HepG2 (cell line): ENCODE data around the gene ZNF154. TPM values are rescaled to one million over a fixed set of nuclear protein-coding genes. Genes with fewer than 3 reads are reported as not detected.

Experiments used
- CENPX ChIP-seq: sonication (generic); formaldehyde crosslinking; IDR thresholded peaks from 2 replicates; pipeline ENCODE4 v1.9.0; 2021; ENCODE audit warnings: mild to moderate bottlenecking, missing genetic modification reagents, moderate library complexity
- EHMT2 ChIP-seq: fragments of 200-600 bp; sonication (generic); IDR thresholded peaks from 2 replicates; pipeline ENCODE4 v1.7.0; 2017; ENCODE audit warnings: antibody characterized with exemption, low read depth, low read length, borderline replicate concordance
- FOXK1 ChIP-seq: sonication (generic); formaldehyde crosslinking; IDR thresholded peaks from 2 replicates; pipeline ENCODE4 v1.4.0; 2020; ENCODE audit warnings: low read depth, missing genetic modification reagents, borderline replicate concordance
- KLF12 ChIP-seq: sonication (generic); formaldehyde crosslinking; IDR thresholded peaks from 2 replicates; pipeline ENCODE4 v1.4.0; 2020; ENCODE audit warnings: missing genetic modification reagents, borderline replicate concordance
- RELA ChIP-seq: sonication (generic); formaldehyde crosslinking; IDR thresholded peaks from 2 replicates; pipeline ENCODE4 v1.4.0; 2020; ENCODE audit warnings: missing genetic modification reagents
- SMYD3 ChIP-seq: sonication (generic); formaldehyde crosslinking; IDR thresholded peaks from 2 replicates; pipeline ENCODE4 v1.8.1; 2023; ENCODE audit warnings: mild to moderate bottlenecking, missing genetic modification reagents
- XRCC5 ChIP-seq: fragments of 200-400 bp; formaldehyde crosslinking; optimal IDR thresholded peaks from 2 replicates; pipeline ENCODE3; 2017; ENCODE audit warnings: mild to moderate bottlenecking, low read length
- ZC3H4 ChIP-seq: sonication (generic); formaldehyde crosslinking; IDR thresholded peaks from 2 replicates; pipeline ENCODE4 v1.4.0; 2020; ENCODE audit warnings: missing genetic modification reagents, borderline replicate concordance
- ZFP37 ChIP-seq: sonication (generic); formaldehyde crosslinking; IDR thresholded peaks from 2 replicates; pipeline ENCODE4 v1.4.0; 2020; ENCODE audit warnings: missing genetic modification reagents, borderline replicate concordance
- ZNF33B ChIP-seq: sonication (generic); formaldehyde crosslinking; IDR thresholded peaks from 2 replicates; pipeline ENCODE4 v1.5.1; 2020; ENCODE audit warnings: mild to moderate bottlenecking, missing genetic modification reagents
- ZNF878 ChIP-seq: sonication (generic); formaldehyde crosslinking; IDR thresholded peaks from 2 replicates; pipeline ENCODE4 v1.8.1; 2023; ENCODE audit warnings: mild to moderate bottlenecking, missing genetic modification reagents, moderate library complexity
- polyA plus RNA-seq, 8 experiments: library from polyadenylated mRNA; depleted of rRNA in 3 of 8; stranded (reverse) in 7 of 8; unstranded in 1 of 8; fragments of >200 nt; fragmentation: Illumina TruSeq in 4 of 8; extraction: Trizol in 4 of 8; gene quantifications; 2 replicates each; pipeline versions ENCODE4 v1.2.1 to v1.2.3, GENCODE V29; 2011 to 2016; ENCODE audit warnings: low read depth in 4 of 8, missing spikeins in 1 of 8, mixed read lengths in 1 of 8; ENCODE audit not compliant: insufficient read depth in 1 of 8
- total RNA-seq, 5 experiments: library from RNA; depleted of rRNA; stranded (reverse); fragments of >200 nt; fragmentation: Illumina TruSeq; extraction: Trizol; gene quantifications; 2 replicates each; pipeline ENCODE4 v1.2.3, GENCODE V29; 2016; ENCODE audit warnings: low read depth in 1 of 5
- TF ChIP-seq, protein P1 (sequence below), 2 experiments: sonication (generic) in 1 of 2; formaldehyde crosslinking in 1 of 2; IDR thresholded peaks; 2 replicates each; pipeline versions ENCODE4 v1.6.1 to v1.9.0; 2014 to 2022; ENCODE audit warnings: antibody characterized with exemption in 1 of 2, borderline replicate concordance in 1 of 2, inconsistent platforms in 1 of 2, low read depth in 1 of 2, missing genetic modification reagents in 1 of 2
- TF ChIP-seq, protein P2 (sequence below): sonication (generic); formaldehyde crosslinking; IDR thresholded peaks from 2 replicates; pipeline ENCODE4 v1.4.0; 2020; ENCODE audit warnings: mild to moderate bottlenecking, missing genetic modification reagents

ZNF154 gene
- total and polyA plus RNA-seq, 2 of the 13 experiments (the other 11 are each of a cell fraction or from before 2014, with no cell fraction given), result not detected

DNA sequence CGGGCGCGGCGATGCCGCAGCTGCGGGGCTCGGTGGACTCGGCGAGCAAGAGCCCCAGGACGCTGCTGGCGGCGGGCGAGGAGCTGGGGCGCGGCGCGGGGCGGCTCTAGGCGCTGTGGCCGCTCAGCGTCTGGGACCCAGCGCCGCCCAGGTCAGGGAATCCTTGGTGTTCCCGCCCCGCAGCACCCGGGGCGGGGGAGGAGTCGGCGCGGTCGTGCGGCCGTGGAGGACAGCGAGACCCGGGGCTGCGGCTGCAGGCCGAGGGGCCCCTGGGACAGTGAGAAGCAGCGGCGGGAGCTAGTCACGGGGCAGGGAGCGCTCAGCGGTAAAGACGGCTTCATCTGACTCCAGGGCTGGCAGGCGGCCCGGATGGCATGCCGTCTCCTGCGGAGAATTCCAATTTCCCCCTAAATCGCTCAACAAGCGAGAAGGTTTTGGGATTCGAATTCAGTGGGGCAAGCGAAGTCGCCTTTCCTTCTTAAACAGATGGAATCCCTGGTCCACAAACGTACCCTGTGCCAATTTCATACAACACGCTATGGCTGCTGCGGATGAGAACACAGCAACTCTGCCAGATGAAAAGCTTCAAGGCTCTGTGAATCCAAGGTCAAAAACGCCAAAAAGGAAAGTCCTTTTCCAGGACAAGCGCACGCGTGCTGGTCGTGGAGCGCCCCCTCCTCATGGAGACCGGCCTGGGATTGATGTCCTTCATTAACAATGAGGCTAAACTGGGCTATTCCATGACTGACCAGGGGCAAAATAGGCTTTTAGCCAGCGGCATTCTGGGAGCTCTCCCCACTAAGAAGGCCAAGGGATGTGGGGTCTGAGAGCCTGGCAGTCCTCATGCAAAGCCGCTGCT lies 44.5 kb downstream of the ZNF154 start (continued):
- TF ChIP-seq FOXK1 (CRISPR knock-in tag) (no peak), SMYD3 (CRISPR knock-in tag) (no peak), ZFP37 (CRISPR knock-in tag) (0 out of 2 replicates have a peak, but pooled peaks have one; percentile 47), RELA (CRISPR knock-in tag) (no peak), ZNF878 (CRISPR knock-in tag) (no peak), EHMT2 (no peak), KLF12 (CRISPR knock-in tag) (0 out of 2 replicates have a peak, but pooled peaks have one; percentile 48), CENPX (CRISPR knock-in tag) (no peak), ZNF33B (no peak), XRCC5 (peak; percentile 16), ZC3H4 (CRISPR knock-in tag) (no peak)
- TF ChIP-seq, protein P1, sequence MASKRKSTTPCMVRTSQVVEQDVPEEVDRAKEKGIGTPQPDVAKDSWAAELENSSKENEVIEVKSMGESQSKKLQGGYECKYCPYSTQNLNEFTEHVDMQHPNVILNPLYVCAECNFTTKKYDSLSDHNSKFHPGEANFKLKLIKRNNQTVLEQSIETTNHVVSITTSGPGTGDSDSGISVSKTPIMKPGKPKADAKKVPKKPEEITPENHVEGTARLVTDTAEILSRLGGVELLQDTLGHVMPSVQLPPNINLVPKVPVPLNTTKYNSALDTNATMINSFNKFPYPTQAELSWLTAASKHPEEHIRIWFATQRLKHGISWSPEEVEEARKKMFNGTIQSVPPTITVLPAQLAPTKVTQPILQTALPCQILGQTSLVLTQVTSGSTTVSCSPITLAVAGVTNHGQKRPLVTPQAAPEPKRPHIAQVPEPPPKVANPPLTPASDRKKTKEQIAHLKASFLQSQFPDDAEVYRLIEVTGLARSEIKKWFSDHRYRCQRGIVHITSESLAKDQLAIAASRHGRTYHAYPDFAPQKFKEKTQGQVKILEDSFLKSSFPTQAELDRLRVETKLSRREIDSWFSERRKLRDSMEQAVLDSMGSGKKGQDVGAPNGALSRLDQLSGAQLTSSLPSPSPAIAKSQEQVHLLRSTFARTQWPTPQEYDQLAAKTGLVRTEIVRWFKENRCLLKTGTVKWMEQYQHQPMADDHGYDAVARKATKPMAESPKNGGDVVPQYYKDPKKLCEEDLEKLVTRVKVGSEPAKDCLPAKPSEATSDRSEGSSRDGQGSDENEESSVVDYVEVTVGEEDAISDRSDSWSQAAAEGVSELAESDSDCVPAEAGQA (IDR thresholded peaks at IDR 0.05; ENCODE audit: low read depth), result peak; percentile 11; the same call in 1 of the 2 replicates
- TF ChIP-seq, protein P1 (CRISPR knock-in tag; IDR thresholded peaks at IDR 0.05; ENCODE audit: borderline replicate concordance), result no peak
- TF ChIP-seq, protein P2, sequence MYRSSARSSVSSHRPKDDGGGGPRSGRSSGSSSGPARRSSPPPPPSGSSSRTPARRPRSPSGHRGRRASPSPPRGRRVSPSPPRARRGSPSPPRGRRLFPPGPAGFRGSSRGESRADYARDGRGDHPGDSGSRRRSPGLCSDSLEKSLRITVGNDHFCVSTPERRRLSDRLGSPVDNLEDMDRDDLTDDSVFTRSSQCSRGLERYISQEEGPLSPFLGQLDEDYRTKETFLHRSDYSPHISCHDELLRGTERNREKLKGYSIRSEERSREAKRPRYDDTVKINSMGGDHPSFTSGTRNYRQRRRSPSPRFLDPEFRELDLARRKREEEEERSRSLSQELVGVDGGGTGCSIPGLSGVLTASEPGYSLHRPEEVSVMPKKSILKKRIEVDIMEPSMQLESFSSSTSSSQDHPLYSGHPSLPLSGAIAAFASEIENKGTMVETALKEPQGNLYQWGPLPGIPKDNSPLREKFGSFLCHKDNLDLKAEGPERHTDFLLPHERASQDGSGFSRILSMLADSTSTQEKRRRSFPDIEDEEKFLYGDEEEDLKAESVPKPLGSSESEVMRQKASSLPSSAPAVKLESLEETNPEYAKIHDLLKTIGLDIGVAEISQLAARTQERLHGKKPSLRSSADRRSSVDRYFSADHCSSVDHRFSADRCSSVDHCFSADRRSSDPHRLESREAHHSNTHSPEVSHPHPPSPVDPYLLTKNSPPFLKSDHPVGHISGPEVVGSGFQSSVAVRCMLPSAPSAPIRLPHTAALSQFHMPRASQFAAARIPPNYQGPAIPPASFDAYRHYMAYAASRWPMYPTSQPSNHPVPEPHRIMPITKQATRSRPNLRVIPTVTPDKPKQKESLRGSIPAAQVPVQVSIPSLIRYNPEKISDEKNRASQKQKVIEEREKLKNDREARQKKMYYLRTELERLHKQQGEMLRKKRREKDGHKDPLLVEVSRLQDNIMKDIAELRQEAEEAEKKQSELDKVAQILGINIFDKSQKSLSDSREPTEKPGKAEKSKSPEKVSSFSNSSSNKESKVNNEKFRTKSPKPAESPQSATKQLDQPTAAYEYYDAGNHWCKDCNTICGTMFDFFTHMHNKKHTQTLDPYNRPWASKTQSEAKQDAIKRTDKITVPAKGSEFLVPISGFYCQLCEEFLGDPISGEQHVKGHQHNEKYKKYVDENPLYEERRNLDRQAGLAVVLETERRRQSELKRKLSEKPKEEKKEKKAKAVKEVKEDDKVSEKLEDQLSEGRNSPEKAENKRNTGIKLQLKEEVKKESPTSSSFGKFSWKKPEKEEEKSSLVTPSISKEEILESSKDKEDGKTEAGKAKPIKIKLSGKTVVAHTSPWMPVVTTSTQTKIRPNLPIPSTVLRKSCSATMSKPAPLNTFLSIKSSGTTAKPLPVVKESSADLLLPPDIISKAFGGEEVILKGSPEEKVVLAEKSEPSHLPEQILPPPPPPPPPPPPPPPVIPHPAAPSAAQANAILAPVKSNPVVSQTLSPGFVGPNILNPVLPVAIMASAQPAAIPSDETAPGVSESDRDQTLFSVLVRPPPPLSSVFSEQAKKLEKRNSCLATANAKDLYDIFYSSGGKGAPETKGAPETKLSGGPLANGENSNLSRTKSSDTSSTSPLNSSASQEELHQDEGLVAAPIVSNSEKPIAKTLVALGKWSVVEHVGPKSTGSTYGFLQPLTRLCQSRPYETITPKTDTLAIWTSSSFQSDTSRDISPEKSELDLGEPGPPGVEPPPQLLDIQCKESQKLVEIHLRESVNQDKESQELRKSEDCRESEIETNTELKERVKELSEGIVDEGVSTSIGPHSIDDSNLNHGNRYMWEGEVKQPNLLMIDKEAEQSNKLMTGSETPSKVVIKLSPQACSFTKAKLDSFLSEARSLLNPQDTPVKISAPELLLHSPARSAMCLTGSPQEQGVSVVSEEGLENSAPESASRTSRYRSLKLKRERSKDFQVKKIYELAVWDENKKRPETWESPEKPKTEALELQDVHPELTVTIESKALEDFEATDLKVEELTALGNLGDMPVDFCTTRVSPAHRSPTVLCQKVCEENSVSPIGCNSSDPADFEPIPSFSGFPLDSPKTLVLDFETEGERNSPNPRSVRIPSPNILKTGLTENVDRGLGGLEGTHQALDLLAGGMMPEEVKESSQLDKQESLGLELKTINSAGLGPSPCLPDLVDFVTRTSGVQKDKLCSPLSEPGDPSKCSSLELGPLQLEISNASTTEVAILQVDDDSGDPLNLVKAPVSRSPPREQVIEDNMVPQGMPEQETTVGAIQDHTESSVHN, result no peak
